Eye (tissue), 1 donor: ENCODE results near the gene CELF6.
"Not testable (repeated sequence)": the region's sequence is repeated elsewhere in the genome, so short reads cannot be mapped to it uniquely, and the experiment has no call there.

Experiments
- DNase-seq: peaks from one replicate; pipeline ENCODE4 v3.0.0-alpha.2; 2015

Gene CELF6

GRCh38 chr15:72315706-72316370 lies 4.1 kb downstream of the CELF6 start:
- peak; percentile 70 for DNase-seq

- DNase-seq = no peak
Measured at GRCh38 chr15:72313881-72314280, 6.1 kb downstream of the CELF6 start.

GRCh38 chr15:72313448-72313840 lies 6.5 kb downstream of the CELF6 start:
- no peak for DNase-seq

- DNase-seq = peak; percentile 76
Measured at GRCh38 chr15:72312605-72313447, 7.1 kb downstream of the CELF6 start.

- DNase-seq = no peak
Measured at GRCh38 chr15:72307026-72307425, 12.9 kb downstream of the CELF6 start.

- DNase-seq = peak; percentile 67
Measured at GRCh38 chr15:72306211-72306785, 13.7 kb downstream of the CELF6 start.

- no peak for DNase-seq
Measured at GRCh38 chr15:72304596-72304995, 15.4 kb downstream of the CELF6 start.

- DNase-seq = no peak
Measured at GRCh38 chr15:72302955-72303354, 17.0 kb downstream of the CELF6 start.

- no peak for DNase-seq
Measured at GRCh38 chr15:72289597-72290325, 30.2 kb downstream of the CELF6 start.

GRCh38 chr15:72288796-72289596 lies 31.0 kb downstream of the CELF6 start:
- no peak for DNase-seq

GRCh38 chr15:72285927-72286516 lies 33.9 kb downstream of the CELF6 start:
- DNase-seq = no peak

GRCh38 chr15:72285402-72285801 lies 34.6 kb downstream of the CELF6 start:
- no peak for DNase-seq

GRCh38 chr15:72284781-72285180 lies 35.2 kb downstream of the CELF6 start:
- DNase-seq = no peak

- no peak for DNase-seq
Measured at GRCh38 chr15:72281713-72282112, 38.2 kb downstream of the CELF6 start.

GRCh38 chr15:72280751-72281150 lies 39.2 kb downstream of the CELF6 start:
- DNase-seq = no peak

- no peak for DNase-seq
Measured at GRCh38 chr15:72278737-72279136, 41.2 kb downstream of the CELF6 start.

- no peak for DNase-seq
Measured at GRCh38 chr15:72276326-72276700, 43.6 kb downstream of the CELF6 start.

- not testable (repeated sequence) for DNase-seq
Measured at GRCh38 chr15:72275635-72276325, 44.2 kb downstream of the CELF6 start.

- no peak for DNase-seq
Measured at GRCh38 chr15:72272997-72273352, 47.0 kb downstream of the CELF6 start.

GRCh38 chr15:72272213-72272996 lies 47.6 kb downstream of the CELF6 start, which contains the start of gene PARP6:
Gene PARP6, minus strand, starts transcription at chr15:72272554. Its CDS starts 5,077 bp downstream, at chr15:72267477.
- DNase-seq = peak; percentile 98

- DNase-seq = peak; percentile 64
Measured at GRCh38 chr15:72271895-72272212, 48.1 kb downstream of the CELF6 start.
